Psoas muscle (tissue), 8 donors: ENCODE measurements around the gene NKX3-2. TPM values are rescaled to one million over a fixed set of nuclear protein-coding genes. Genes with fewer than 3 reads are reported as not detected.

Experiments used
- ATAC-seq, 4 donors: fragments of 200-7000 bp; cut with Tn5 transposase; one replicate each; pipeline ENCODE4 v1.9.1; 2020; ENCODE audit warnings: moderate library complexity in 3 of 4, mild to moderate bottlenecking in 2 of 4
- DNase-seq, 2 donors: peaks; one replicate each; pipeline ENCODE4 v3.0.0-alpha.2; 2020
- H3K27ac ChIP-seq: fragments of 200-600 bp; one replicate; pipeline ENCODE4 v1.8.0; 2022
- H3K27me3 ChIP-seq, 3 donors: fragments of 200-600 bp in 1 of 3; one replicate each; pipeline versions ENCODE4 v1.6.1 to v1.8.0; 2013 to 2022; ENCODE audit warnings: low read length in 2 of 3, mild to moderate bottlenecking in 2 of 3, moderate library complexity in 1 of 3; ENCODE audit not compliant: insufficient read depth in 3 of 3
- H3K36me3 ChIP-seq, 2 donors: fragments of 200-600 bp in 1 of 2; one replicate each; pipeline versions ENCODE4 v1.6.1 to v1.8.0; 2013 to 2022; ENCODE audit warnings: low read depth in 1 of 2, mild to moderate bottlenecking in 1 of 2, moderate library complexity in 1 of 2; ENCODE audit not compliant: insufficient read depth in 1 of 2
- H3K4me1 ChIP-seq: fragments of 200-600 bp; one replicate; pipeline ENCODE4 v1.8.0; 2022
- H3K4me3 ChIP-seq: fragments of 200-600 bp; one replicate; pipeline ENCODE4 v1.8.0; 2022; ENCODE audit warnings: mild to moderate bottlenecking
- H3K9me3 ChIP-seq: fragments of 200-600 bp; one replicate; pipeline ENCODE4 v1.8.0; 2022
- CTCF ChIP-seq: fragments of 200-600 bp; IDR thresholded peaks from one replicate; pipeline ENCODE4 v1.8.0; 2022; ENCODE audit warnings: antibody characterized with exemption
- WGBS, 3 donors: extraction: QIAGEN DNeasy Blood & Tissue Kit; methylation state at CpG; one replicate each; pipeline versions ENCODE4 v1.1.6 to v1.1.7; 2013; 5-methylcytosine and 5-hydroxymethylcytosine counted together
- intact Hi-C, 2 donors: fragments of 100-400 bp; cut with DNase I; formaldehyde crosslinking; loops; one replicate each; pipeline versions ENCODE4 v1.11.0 to v1.14.2; 2022
- polyA plus RNA-seq, 3 donors: library from polyadenylated mRNA; stranded (reverse); fragments of 200-250 nt; gene quantifications; one replicate each; pipeline ENCODE4 v1.2.3, GENCODE V29; 2013
- total RNA-seq, 4 donors: library from RNA; stranded (reverse); fragmentation: NEBNext Ultra II Directional in 2 of 4; extraction: Animal tissue kit (Norgen Biotek cat#: 25700) in 2 of 4; gene quantifications; one replicate each; pipeline versions ENCODE4 v1.2.1 to v1.2.4, GENCODE V29; 2021 to 2023
- donor health status: healthy with polysubstance abuse.
- donor health status: DM: no; HTN: no; CAD: no; lungs with moderate emphysema.
- donor health status: Bipolar disorder and iron deficiency.
- donor health status: healthy.
- donor health status: DM: yes; HTN: yes; CAD: no.
- donor health status: DM: no; HTN: no; CAD: no.
- donor health status: DM: no; HTN: no; CAD: no.
- donor health status: DM: yes; HTN: yes; CAD: no.

NKX3-2 gene
- total and polyA plus RNA-seq, 7 donors: 0.01 to 0.08 TPM; not detected in 5

GRCh38 chr4:13547485-13548041 is 3.3 kb upstream of the NKX3-2 start:
- Histone ChIP-seq H3K27me3 (peaks cover 0 to 92% (median 41%) of the 10 kb centered on the region in 3 donors), H3K4me1 (peaks cover 9% of the 10 kb centered on the region), H3K36me3 (no peaks in the 10 kb centered on the region), H3K4me3 (peak overlapping the region; percentile 52), H3K27ac (no peak overlapping the region), H3K9me3 (peaks cover 5% of the 10 kb centered on the region)
- ATAC-seq (no peak), DNase-seq (no peak)
- intact Hi-C loops: loop anchor here (2.0 to 5.0 kb wide), 3 partner anchors 695 to 815 kb away; no protein-coding TSS in a partner anchor
- WGBS, 3 donors: 0 to 1% (median 1%) methylated on average over 39 to 56 of the region's 56 CpGs
- TF ChIP-seq CTCF: no peak

GRCh38 chr4:13546941-13547484 is 2.7 kb upstream of the NKX3-2 start:
- no peak overlapping the region for H3K27ac ChIP-seq
- peaks cover 12% of the 10 kb centered on the region for H3K4me1 ChIP-seq
- ATAC-seq: no peak

GRCh38 chr4:13546142-13546940 is 2.0 kb upstream of the NKX3-2 start:
- DNase-seq (no peak), ATAC-seq (no peak)
- Histone ChIP-seq H3K9me3 (no peaks in the 10 kb centered on the region), H3K27ac (no peak overlapping the region), H3K4me1 (peaks cover 12% of the 10 kb centered on the region), H3K27me3 (peaks cover 0 to 99% (median 51%) of the 10 kb centered on the region in 3 donors), H3K36me3 (no peaks in the 10 kb centered on the region), H3K4me3 (no peak overlapping the region)
- intact Hi-C loops: loop anchor here in 1 of 2 donors (5.0 kb wide), 2 partner anchors 694 to 814 kb away; no protein-coding TSS in a partner anchor
- TF ChIP-seq CTCF: no peak
- WGBS, 3 donors: 13 to 14% (median 14%) methylated on average over 18 of the region's 18 CpGs

More at GRCh38 chr4:13546941-13547484, 2.7 kb upstream of the NKX3-2 start:
- 3 to 5% (median 4%) methylated on average over 32 to 54 of the region's 54 CpGs for WGBS, 3 donors
- TF ChIP-seq CTCF: no peak
- intact Hi-C loops: loop anchor here in 1 of 2 donors (5.0 kb wide), 2 partner anchors 695 to 815 kb away; no protein-coding TSS in a partner anchor
- peaks cover 0 to 98% (median 46%) of the 10 kb centered on the region in 3 donors for H3K27me3 ChIP-seq
- H3K36me3 ChIP-seq: no peaks in the 10 kb centered on the region
- peaks cover 3% of the 10 kb centered on the region for H3K9me3 ChIP-seq
- DNase-seq: no peak
- H3K4me3 ChIP-seq: peak overlapping the region; percentile 52

GRCh38 chr4:13545394-13545808 is 1.1 kb upstream of the NKX3-2 start:
- TF ChIP-seq CTCF: no peak
- Histone ChIP-seq H3K4me1 (peaks cover 12% of the 10 kb centered on the region), H3K27ac (no peak overlapping the region), H3K9me3 (no peaks in the 10 kb centered on the region), H3K27me3 (peaks cover 0 to 99% (median 57%) of the 10 kb centered on the region in 3 donors), H3K36me3 (no peaks in the 10 kb centered on the region), H3K4me3 (peak overlapping the region; percentile 68)
- no peak for ATAC-seq
- WGBS, 3 donors: 12 to 19% (median 18%) methylated on average over 8 of the region's 8 CpGs
- intact Hi-C loops: loop anchor here in 1 of 2 donors (5.0 kb wide), 2 partner anchors 693 to 813 kb away; no protein-coding TSS in a partner anchor
- DNase-seq: no peak
